GM18505 (cell line): ENCODE results near the gene RPH3AL.
"Not testable (repeated sequence)": the region's sequence is repeated elsewhere in the genome, so short reads cannot be mapped to it uniquely, and the experiment has no call there.

Experiments
- ATAC-seq: cut with Tn5 transposase; IDR thresholded peaks from one replicate; pipeline ENCODE4 v1.9.1; 2021; ENCODE audit not compliant: unreplicated experiment
- POLR2A ChIP-seq: IDR thresholded peaks from 4 replicates; pipeline ENCODE4 v1.6.1; 2011; ENCODE audit warnings: borderline replicate concordance; ENCODE audit not compliant: insufficient read depth, insufficient read length; ENCODE audit errors: extremely low read depth

The RPH3AL gene

DNA sequence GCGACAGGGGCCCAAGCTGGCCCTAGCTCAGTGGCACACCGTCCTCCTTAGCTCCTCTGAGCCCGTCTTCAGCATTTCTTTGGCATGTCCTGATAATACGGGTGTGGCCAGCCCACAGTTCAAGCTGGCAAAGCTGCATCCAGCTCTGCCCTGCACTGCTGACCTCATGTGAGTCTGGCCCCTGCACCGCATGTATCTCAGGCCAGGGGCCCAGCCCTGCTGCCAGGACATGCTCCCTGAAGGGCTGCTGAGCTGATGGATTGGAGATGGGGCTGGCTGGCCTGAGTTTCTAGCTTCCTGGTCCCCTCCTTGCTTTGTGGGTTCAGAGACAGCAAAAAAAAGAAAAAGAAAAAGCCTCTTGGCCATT, 173.6 kb downstream of the RPH3AL start:
- ATAC-seq = no peak
- no peak for TF ChIP-seq POLR2A

DNA sequence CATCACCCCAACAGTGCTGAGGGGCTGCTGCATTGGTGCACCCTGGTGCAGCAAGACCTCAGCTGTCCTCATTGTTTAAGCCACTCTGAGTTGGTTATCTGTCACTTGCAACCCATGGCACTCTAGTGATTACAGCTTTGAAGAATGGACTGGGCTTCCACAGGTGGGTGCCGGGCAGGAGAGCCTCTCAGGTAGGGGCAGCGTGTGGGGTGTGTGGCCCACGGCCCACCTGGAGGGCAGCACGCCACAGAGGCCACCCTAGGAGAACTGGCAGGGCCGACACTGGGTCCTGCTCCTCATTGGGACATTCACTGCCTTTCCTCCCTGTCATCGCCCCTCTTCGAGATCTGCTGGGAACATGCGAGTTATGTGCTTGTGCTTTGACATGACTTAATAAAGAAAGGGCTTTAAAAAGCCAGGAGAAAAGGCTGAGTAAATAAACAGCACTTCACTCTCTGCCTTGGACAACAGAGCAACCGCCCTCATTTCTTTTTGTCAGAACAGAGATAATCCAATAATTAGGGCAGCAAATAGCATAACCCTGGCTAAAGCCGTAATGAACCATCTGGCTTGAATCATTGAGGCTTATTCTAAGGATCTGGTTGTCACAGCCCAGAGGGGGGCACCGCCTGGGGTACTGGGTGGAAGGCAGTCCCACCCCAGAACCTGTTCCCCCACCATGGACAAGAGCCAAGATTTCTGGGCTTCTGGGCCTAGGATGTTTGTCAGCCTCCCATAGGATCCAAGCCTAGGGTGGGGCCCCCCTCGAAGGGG, 174.1 kb downstream of the RPH3AL start:
- TF ChIP-seq POLR2A = no peak
- ATAC-seq = no peak

- no peak for ATAC-seq
- no peak for TF ChIP-seq POLR2A
Measured at GRCh38 chr17:177762-178161, 174.8 kb downstream of the RPH3AL start.

GRCh38 chr17:177155-177554, 175.5 kb downstream of the RPH3AL start:
- no peak for ATAC-seq
- TF ChIP-seq POLR2A = no peak

- no peak for TF ChIP-seq POLR2A
- no peak for ATAC-seq
Measured at GRCh38 chr17:173166-173911, 179.3 kb downstream of the RPH3AL start.

DNA sequence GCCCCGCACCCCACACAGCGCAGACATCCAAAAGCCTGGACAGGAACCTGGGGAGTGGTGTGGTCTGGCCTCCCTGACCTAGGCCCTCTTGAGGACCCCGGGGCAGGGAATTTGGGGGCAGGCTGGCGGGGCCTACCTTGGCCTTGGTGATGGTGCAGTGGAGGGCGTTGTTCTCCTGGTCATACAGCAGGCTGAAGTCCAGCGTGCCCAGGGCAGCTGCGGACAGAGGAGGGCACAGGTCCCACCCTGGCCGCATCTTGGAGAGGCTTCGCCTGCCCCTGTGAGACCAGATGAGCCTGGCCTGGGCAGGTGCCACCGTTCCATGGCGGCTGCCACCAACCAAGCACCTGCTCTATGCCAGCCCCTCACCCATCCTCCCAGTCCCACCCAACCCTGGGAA, 180.2 kb downstream of the RPH3AL start:
- TF ChIP-seq POLR2A = no peak
- no peak for ATAC-seq

GRCh38 chr17:171871-172270, 180.7 kb downstream of the RPH3AL start:
- TF ChIP-seq POLR2A = no peak
- no peak for ATAC-seq

GRCh38 chr17:170130-170670, 182.4 kb downstream of the RPH3AL start:
- ATAC-seq = no peak
- TF ChIP-seq POLR2A = no peak

- ATAC-seq = not testable (repeated sequence)
Measured at GRCh38 chr17:168614-169013, 184.0 kb downstream of the RPH3AL start.

- no peak for TF ChIP-seq POLR2A
- ATAC-seq = no peak
Measured at GRCh38 chr17:165939-166338, 186.7 kb downstream of the RPH3AL start.

DNA sequence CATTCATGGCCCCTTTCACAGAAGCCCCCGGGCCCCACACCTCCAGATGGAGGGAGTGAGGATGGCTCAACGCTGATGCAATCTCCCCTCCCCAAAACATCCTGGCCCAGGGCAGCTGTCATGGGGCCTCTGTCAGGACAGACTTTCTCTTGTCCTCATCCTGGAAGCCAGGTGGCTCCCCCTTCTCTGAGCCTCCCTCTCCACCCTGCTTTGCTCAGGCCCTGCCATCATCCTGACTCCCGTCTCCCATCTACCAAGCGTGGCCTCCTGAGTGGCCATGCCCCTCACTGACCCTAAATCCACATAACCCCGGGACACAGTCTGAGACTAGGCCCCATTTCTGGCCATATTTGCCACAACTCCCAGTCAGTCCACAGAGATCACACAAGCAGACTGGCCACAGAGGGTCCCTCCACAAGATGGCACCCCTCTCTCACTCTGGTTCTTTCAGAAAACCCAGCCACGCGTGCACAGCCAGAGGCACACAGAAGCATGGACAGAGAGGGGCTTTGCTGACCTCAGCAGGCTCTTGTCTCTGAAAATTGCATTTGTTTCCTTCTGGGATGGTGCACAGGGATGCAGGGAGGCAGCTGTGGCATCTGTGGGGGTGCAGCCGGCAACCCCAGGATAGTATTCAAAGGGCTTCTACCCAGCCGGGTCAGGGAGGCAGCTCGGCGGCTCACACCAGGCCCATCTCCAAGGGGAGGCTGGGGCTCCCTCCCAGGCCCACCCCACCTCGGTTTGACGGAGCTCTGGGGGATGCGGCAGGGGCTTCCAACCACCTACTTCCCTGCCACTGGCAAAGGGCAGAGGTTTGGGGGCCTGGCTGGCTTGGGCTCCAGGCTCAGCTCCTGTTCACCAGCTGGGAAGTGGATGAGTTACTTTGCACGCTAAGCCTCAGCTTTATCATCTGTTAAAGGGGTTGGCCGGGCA, 188.0 kb downstream of the RPH3AL start:
- TF ChIP-seq POLR2A = no peak
- ATAC-seq = no peak

GRCh38 chr17:163514-164098, 189.0 kb downstream of the RPH3AL start:
- no peak for TF ChIP-seq POLR2A
- no peak for ATAC-seq

GRCh38 chr17:162689-163088, 189.9 kb downstream of the RPH3AL start:
- no peak for TF ChIP-seq POLR2A
- ATAC-seq = no peak
